NCI-H2171 treated with DMSO at 0.1 percent for 48 hours (cell line): ENCODE measurements around the gene RASGRF2.
"Not testable (repeated sequence)": the region's sequence is repeated elsewhere in the genome, so short reads cannot be mapped to it uniquely, and the experiment has no call there.

Experiments
- DNase-seq: peaks from one replicate; lab custom pipeline; 2025; lab: John Stamatoyannopoulos, UW

RASGRF2 gene

DNA sequence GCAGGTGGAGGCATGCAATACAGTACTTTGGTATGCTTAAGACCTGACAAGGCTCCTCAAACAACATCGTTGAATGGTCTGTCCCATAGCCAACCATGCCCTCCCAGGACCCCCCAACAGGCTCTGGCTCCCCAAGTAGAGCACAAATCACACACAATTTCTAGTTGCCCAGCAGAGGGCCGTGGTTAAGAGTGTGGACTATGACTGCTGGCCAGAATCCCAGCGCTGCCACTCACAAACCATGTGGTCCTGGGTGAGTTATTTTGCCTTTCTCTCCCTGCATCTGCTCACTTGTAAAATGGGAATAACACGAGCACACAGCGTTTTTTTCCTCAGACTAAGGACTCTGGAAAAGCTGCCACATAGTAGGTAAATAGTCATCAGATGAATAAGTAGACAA is 279.4 kb downstream of the RASGRF2 start:
- DNase-seq: no peak

DNA sequence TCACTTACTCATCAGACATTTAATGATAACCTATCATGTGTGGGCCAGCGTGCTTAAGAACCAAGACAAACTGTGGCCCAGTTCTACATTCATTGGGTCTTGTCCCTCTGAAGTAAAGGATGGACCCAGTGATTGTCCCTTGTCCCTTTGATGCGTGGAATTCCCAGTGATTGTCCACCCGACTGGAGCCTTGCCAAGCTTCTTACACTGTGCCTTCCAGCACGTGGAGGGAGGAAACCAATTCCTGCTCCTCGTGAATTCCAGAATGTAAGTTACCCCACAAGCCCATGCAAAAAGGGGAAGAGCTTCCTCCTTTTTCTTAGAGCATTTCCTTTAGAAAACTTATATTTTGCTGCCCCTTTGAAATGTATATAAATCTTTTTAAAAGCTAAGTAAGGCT is 280.8 kb downstream of the RASGRF2 start:
- DNase-seq: no peak

GRCh38 chr5:81241961-81242648 is 281.9 kb downstream of the RASGRF2 start:
- no peak for DNase-seq

- DNase-seq: peak; percentile 51
These were observed 282.8 kb downstream of the RASGRF2 start for GRCh38 chr5:81242906-81243436.

GRCh38 chr5:81244451-81244850 is 284.3 kb downstream of the RASGRF2 start:
- no peak for DNase-seq

DNA sequence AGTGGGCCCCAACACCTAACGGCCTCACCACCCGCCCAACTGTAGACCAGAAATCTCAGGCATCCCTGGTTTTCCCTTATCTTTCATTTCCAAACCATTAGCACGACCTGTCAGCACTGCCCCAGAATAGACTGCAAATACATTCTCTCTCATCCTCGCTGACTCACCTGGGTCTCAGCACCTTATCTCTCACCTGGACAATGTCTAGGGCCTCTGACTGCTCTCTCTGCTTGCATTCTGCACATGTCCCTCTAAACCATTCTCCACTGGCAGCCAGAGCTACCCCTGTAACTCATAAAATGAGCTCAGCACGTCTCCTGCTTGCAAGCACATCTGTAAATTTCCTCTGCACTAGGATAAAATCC is 285.7 kb downstream of the RASGRF2 start:
- DNase-seq: no peak

DNA sequence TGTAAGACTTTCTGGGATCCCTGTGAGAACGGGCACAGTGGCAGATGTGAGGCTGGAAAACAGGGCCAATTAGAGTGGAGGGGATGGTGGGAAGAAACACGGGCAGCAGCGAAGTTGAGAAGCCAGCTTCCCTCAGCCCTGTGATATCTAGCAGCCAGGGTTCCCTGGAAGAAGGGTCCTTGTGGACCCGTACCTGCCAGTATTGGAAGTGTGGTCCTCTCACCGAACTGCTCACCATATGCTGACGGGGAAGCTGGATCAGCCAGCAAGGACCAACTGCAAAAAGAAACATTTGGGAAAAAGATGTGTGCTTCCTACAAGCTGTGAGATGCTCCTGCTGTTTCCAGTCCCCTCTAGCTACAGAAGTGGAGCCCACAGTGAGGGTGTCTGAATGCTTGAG is 286.5 kb downstream of the RASGRF2 start:
- no peak for DNase-seq

- no peak for DNase-seq
These were observed 287.3 kb downstream of the RASGRF2 start for GRCh38 chr5:81247441-81247972.

GRCh38 chr5:81249240-81249639 is 289.1 kb downstream of the RASGRF2 start:
- DNase-seq: no peak

- peak; percentile 10 for DNase-seq
These were observed 289.8 kb downstream of the RASGRF2 start for GRCh38 chr5:81250004-81250403.

DNA sequence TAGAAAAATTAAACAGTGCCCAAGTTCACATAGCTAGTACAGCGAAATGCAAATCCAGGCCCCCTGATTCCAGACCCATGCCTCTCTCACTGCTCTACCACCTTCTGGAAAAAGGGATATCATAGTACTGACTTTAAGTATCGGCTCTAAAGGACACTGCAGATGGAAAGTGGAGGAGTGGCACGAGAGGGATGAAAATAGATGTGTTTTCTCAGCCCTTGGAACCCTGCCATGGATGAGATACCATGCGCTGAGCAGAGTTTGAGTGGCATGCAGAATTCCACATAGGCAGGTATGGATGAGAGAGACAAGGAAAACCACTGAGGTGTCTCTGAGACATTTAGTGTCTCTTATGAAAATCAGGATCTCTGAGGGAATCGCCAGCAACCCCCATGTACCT is 291.8 kb downstream of the RASGRF2 start:
- no peak for DNase-seq

DNA sequence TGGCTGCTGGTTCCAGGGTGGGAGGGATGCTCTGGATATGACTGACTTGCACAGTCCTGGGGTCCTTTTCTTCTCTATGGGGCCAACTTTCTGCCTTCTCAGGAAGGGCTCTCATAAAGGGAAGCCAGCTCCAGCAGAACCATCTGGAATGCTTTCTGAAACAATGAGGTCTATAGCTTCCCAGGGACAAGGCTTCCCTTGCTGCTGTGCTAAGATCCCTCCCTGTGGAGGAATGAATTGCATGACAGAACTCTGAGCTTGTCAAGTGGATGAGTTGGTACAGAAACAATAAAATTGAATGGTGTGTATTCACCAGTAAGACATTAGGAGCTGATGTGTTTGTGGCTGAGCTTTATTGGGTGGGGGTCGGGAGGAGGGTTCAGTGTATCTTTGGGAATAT is 292.7 kb downstream of the RASGRF2 start:
- DNase-seq: no peak

GRCh38 chr5:81253875-81254274 is 293.7 kb downstream of the RASGRF2 start:
- no peak for DNase-seq

DNA sequence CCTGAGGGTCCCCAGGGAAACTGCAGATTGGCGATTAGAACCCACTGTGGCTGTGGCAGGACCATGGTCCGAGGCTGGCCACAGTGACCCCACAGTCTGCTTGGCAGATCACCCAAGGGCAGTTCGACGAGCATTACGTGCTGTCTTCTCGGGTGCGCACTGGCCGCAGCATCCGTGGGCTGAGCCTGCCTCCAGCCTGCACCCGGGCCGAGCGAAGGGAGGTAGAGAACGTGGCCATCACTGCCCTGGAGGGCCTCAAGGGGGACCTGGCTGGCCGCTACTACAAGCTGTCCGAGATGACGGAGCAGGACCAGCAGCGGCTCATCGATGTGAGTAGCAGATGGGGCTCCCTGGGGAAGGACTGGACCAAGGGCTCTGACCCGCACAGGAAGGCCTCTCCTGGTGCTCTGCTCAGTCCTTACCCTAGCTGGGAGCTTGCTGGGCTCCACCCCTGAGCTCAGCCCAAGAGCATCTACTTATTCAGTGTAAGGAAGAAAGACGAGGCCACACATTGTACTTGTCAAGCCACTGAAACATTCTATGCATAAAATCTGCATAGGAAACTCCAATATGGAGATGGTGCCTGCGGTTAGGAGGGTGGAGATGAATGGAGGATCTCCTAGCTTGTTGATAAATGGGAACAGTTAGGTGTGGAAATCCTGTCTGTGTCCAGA is 294.9 kb downstream of the RASGRF2 start:
- DNase-seq: no peak

GRCh38 chr5:81256766-81257165 is 296.6 kb downstream of the RASGRF2 start:
- no peak for DNase-seq

GRCh38 chr5:81262796-81263195 is 302.6 kb downstream of the RASGRF2 start:
- DNase-seq: not testable (repeated sequence)

GRCh38 chr5:81265101-81265500 is 304.9 kb downstream of the RASGRF2 start:
- DNase-seq: no peak

DNA sequence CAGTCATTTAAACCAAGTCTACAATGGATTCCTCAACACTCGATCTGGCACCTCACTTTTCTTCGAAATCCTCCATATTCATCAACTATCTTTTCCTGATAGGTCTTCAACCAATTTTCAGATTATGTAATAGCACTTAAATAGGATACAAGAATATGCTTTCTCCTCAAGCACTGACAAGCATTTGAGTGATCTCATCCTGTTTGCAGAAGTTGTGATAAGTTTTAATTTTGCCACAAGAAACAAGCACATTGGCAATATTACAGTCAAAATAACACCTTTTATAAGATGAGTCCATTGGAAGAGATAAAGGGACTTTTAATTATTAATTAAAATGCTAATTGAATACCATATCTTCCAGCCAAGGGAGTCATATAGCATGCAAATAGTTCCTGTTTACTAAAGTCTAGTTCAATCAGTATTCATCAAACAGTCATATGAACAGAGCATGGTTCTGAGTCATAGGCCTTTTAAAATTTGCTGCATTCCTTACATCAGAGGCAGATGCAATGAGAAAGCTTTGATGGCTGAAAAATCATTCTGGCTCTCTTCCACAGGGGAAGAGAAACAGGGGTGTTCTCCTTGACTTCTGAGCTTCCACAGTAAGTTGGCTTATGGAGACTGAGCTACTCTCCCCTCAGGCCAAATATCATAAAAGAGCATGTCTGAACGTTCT is 308.5 kb downstream of the RASGRF2 start:
- no peak for DNase-seq

DNA sequence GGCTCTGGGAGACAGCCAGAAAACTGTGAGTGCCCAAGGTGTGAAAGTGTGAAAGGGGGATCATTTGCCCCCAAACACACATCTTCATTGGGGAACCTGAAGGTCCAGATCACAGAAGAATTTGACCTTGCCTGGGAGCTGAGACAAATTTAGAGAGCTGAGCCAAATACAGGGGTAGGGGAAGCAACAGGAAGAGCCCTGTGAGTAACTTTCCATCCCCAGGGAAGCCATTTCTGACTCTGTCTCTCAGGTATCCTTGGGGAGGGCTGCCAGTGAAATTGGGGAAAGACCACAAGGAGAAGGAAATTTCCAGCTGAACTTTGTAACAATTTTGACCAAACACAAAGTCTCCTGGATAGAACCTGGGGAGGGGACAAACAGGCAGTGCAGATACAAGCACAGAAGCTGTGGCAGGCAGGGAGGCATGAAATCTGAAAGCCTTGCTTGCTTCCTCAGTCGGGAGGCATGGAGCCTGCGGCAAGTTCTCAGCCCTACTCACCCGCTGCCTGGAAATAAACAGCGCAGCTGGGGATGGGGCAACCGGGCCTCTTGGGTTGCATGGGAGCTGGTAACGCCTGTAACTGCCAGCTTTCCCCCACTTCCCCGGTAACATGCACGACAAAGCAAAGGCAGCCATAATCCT is 309.7 kb downstream of the RASGRF2 start:
- no peak for DNase-seq

DNA sequence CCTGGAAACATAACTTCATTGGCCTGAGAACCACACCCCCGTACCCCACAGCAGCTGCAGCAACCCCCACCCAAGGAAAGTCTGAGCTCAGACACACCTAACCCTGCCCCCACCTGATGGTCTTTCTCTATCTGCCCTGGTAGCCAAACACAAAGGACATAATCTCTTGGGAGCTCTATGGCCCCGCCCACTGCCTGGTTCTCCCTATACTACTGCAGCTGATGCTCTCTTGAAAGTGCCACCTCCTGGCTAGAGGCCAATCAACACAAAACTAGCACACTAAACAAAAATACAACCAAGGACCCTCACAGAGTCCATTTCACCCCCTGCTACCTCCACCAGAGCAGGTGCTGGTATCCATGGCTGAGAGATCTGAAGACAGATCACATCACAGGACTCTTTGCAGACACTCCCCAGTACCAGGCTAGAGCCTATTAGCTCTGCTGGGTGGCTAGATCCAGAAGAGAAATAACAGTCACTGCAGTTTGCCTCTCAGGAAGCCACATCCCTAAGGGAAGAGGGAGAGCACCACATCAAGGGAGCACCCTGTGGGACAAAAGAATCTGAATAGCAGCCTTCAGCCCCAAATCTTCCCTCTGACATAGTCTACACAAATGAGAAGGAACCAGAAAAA is 310.3 kb downstream of the RASGRF2 start:
- DNase-seq: not testable (repeated sequence)
